ENCODE data around the gene EXOC6. TPM values are rescaled to one million over a fixed set of nuclear protein-coding genes. Genes with fewer than 3 reads are reported as not detected.
"Not testable (repeated sequence)": the region's sequence is repeated elsewhere in the genome, so short reads cannot be mapped to it uniquely, and the experiment has no call there.

EXOC6 gene
- total RNA-seq, 1 donor, result 13.5 TPM

GRCh38 chr10:93085272-93085859 lies 237.0 kb downstream of the EXOC6 start:
- Histone ChIP-seq H3K27me3 (ENCODE audit: insufficient read depth, low read length) (no peaks in the 10 kb centered on the region), H3K4me3 (ENCODE audit: low read length) (no peak overlapping the region), H3K9me3 (ENCODE audit: low read depth, low read length) (no peaks in the 10 kb centered on the region), H3K4me1 (ENCODE audit: insufficient read depth, low read length) (no peaks in the 10 kb centered on the region)

GRCh38 chr10:93086289-93086688 lies 238.0 kb downstream of the EXOC6 start:
- Histone ChIP-seq H3K27me3 (ENCODE audit: insufficient read depth, low read length) (no peaks in the 10 kb centered on the region), H3K4me3 (ENCODE audit: low read length) (no peak overlapping the region), H3K9me3 (ENCODE audit: low read depth, low read length) (no peaks in the 10 kb centered on the region), H3K4me1 (ENCODE audit: insufficient read depth, low read length) (no peaks in the 10 kb centered on the region)

- no peaks in the 10 kb centered on the region for H3K9me3 ChIP-seq (ENCODE audit: low read depth, low read length)
- no peak overlapping the region for H3K4me3 ChIP-seq (ENCODE audit: low read length)
These were observed 239.5 kb downstream of the EXOC6 start for GRCh38 chr10:93087846-93088245.

GRCh38 chr10:93088466-93088865 lies 240.1 kb downstream of the EXOC6 start:
- Histone ChIP-seq H3K9me3 (ENCODE audit: low read depth, low read length) (no peaks in the 10 kb centered on the region), H3K27me3 (ENCODE audit: insufficient read depth, low read length) (no peaks in the 10 kb centered on the region), H3K4me3 (ENCODE audit: low read length) (no peak overlapping the region), H3K4me1 (ENCODE audit: insufficient read depth, low read length) (no peaks in the 10 kb centered on the region)

More at GRCh38 chr10:93087846-93088245, 239.5 kb downstream of the EXOC6 start:
- Histone ChIP-seq H3K27me3 (ENCODE audit: insufficient read depth, low read length) (no peaks in the 10 kb centered on the region), H3K4me1 (ENCODE audit: insufficient read depth, low read length) (no peaks in the 10 kb centered on the region)

GRCh38 chr10:93090619-93091018 lies 242.3 kb downstream of the EXOC6 start:
- Histone ChIP-seq H3K4me1 (ENCODE audit: insufficient read depth, low read length) (no peaks in the 10 kb centered on the region), H3K4me3 (ENCODE audit: low read length) (no peak overlapping the region), H3K27me3 (ENCODE audit: insufficient read depth, low read length) (no peaks in the 10 kb centered on the region), H3K9me3 (ENCODE audit: low read depth, low read length) (no peaks in the 10 kb centered on the region)

- Histone ChIP-seq H3K4me3 (ENCODE audit: low read length) (no peak overlapping the region), H3K27me3 (ENCODE audit: insufficient read depth, low read length) (no peaks in the 10 kb centered on the region), H3K9me3 (ENCODE audit: low read depth, low read length) (no peaks in the 10 kb centered on the region), H3K4me1 (ENCODE audit: insufficient read depth, low read length) (no peaks in the 10 kb centered on the region)
These were observed 243.6 kb downstream of the EXOC6 start for GRCh38 chr10:93091960-93092359.

GRCh38 chr10:93095225-93095624 lies 246.9 kb downstream of the EXOC6 start:
- H3K27me3 ChIP-seq (ENCODE audit: insufficient read depth, low read length), result no peaks in the 10 kb centered on the region
- no peaks in the 10 kb centered on the region for H3K4me1 ChIP-seq (ENCODE audit: insufficient read depth, low read length)
- H3K4me3 ChIP-seq (ENCODE audit: low read length), result no peak overlapping the region
- H3K9me3 ChIP-seq (ENCODE audit: low read depth, low read length), result no peaks in the 10 kb centered on the region

- no peak overlapping the region for H3K4me3 ChIP-seq (ENCODE audit: low read length)
- no peaks in the 10 kb centered on the region for H3K27me3 ChIP-seq (ENCODE audit: insufficient read depth, low read length)
- H3K4me1 ChIP-seq (ENCODE audit: insufficient read depth, low read length), result no peaks in the 10 kb centered on the region
- no peaks in the 10 kb centered on the region for H3K9me3 ChIP-seq (ENCODE audit: low read depth, low read length)
These were observed 248.6 kb downstream of the EXOC6 start for GRCh38 chr10:93096901-93097300.

GRCh38 chr10:93097386-93097785 lies 249.1 kb downstream of the EXOC6 start:
- H3K4me3 ChIP-seq (ENCODE audit: low read length), result no peak overlapping the region
- H3K9me3 ChIP-seq (ENCODE audit: low read depth, low read length), result no peaks in the 10 kb centered on the region
- H3K4me1 ChIP-seq (ENCODE audit: insufficient read depth, low read length), result no peaks in the 10 kb centered on the region
- no peaks in the 10 kb centered on the region for H3K27me3 ChIP-seq (ENCODE audit: insufficient read depth, low read length)

GRCh38 chr10:93098816-93099215 lies 250.5 kb downstream of the EXOC6 start:
- H3K27me3 ChIP-seq (ENCODE audit: insufficient read depth, low read length), result no peaks in the 10 kb centered on the region
- H3K4me1 ChIP-seq (ENCODE audit: insufficient read depth, low read length), result no peaks in the 10 kb centered on the region
- H3K9me3 ChIP-seq (ENCODE audit: low read depth, low read length), result no peaks in the 10 kb centered on the region
- no peak overlapping the region for H3K4me3 ChIP-seq (ENCODE audit: low read length)

GRCh38 chr10:93099670-93100069 lies 251.3 kb downstream of the EXOC6 start:
- H3K4me3 ChIP-seq (ENCODE audit: low read length), result no peak overlapping the region
- no peaks in the 10 kb centered on the region for H3K4me1 ChIP-seq (ENCODE audit: insufficient read depth, low read length)
- H3K27me3 ChIP-seq (ENCODE audit: insufficient read depth, low read length), result no peaks in the 10 kb centered on the region
- no peaks in the 10 kb centered on the region for H3K9me3 ChIP-seq (ENCODE audit: low read depth, low read length)

GRCh38 chr10:93101148-93101547 lies 252.8 kb downstream of the EXOC6 start:
- not testable (repeated sequence) for H3K4me3 ChIP-seq (ENCODE audit: low read length); H3K27me3 ChIP-seq (ENCODE audit: insufficient read depth, low read length); H3K4me1 ChIP-seq (ENCODE audit: insufficient read depth, low read length); H3K9me3 ChIP-seq (ENCODE audit: low read depth, low read length)

- H3K4me1 ChIP-seq (ENCODE audit: insufficient read depth, low read length), result no peaks in the 10 kb centered on the region
- H3K4me3 ChIP-seq (ENCODE audit: low read length), result no peak overlapping the region
- no peaks in the 10 kb centered on the region for H3K9me3 ChIP-seq (ENCODE audit: low read depth, low read length)
- no peaks in the 10 kb centered on the region for H3K27me3 ChIP-seq (ENCODE audit: insufficient read depth, low read length)
These were observed 255.6 kb downstream of the EXOC6 start for GRCh38 chr10:93103953-93104352.

- H3K9me3 ChIP-seq (ENCODE audit: low read depth, low read length), result no peaks in the 10 kb centered on the region
- H3K27me3 ChIP-seq (ENCODE audit: insufficient read depth, low read length), result no peaks in the 10 kb centered on the region
- H3K4me1 ChIP-seq (ENCODE audit: insufficient read depth, low read length), result no peaks in the 10 kb centered on the region
- no peak overlapping the region for H3K4me3 ChIP-seq (ENCODE audit: low read length)
These were observed 258.3 kb downstream of the EXOC6 start for GRCh38 chr10:93106631-93107072.
